K562 (cell line): Measurements from ENCODE around the gene GLI1. TPM values are rescaled to one million over a fixed set of nuclear protein-coding genes. Genes with fewer than 3 reads are reported as not detected.

Source experiments
- ATAC-seq: fragments of 200-7000 bp; cut with Tn5 transposase; 3 replicates; pipeline ENCODE4 v1.9.1; 2020; ENCODE audit warnings: moderate library complexity
- BruUV-seq: library from RNA; stranded (reverse); fragments of 400-500 nt; replicated peaks from 2 replicates; lab custom pipeline; 2021; lab: Mats Ljungman, UMichigan
- CTCF ChIA-PET: fragments of 300-600 bp; formaldehyde crosslinking; extraction: SDS; loops from one replicate; lab custom pipeline; 2021; ENCODE audit warnings: low intra/inter-chr PET ratio; lab: Yijun Ruan, JAX
- POLR2A ChIA-PET: fragments of 300-600, 350-650 bp; sonication (Branson Sonifier 250); formaldehyde crosslinking; extraction: SDS; loops from one replicate; lab custom pipeline; 2021; ENCODE audit warnings: antibody characterized with exemption, inconsistent platforms; lab: Yijun Ruan, JAX
- DNase-seq, 4 experiments: peaks; one replicate each; pipeline versions ENCODE4 v3.0.0 to v3.0.0-alpha.2; 2011 to 2018; ENCODE audit warnings: low spot score in 3 of 4, mixed read lengths in 3 of 4; ENCODE audit errors: extremely low read depth in 1 of 4
- FAIRE-seq: peaks from 2 replicates; lab custom pipeline; 2011; peaks lifted over from hg19 to GRCh38; lab: Jason Lieb, UNC
- H2AFZ ChIP-seq: 2 replicates; pipeline ENCODE4 v1.6.0; 2011; ENCODE audit warnings: low read depth, low read length, control low read depth, inconsistent platforms
- H3K27ac ChIP-seq: fragments of 200-600 bp; 3 replicates; pipeline ENCODE4 v1.8.0; 2011; ENCODE audit warnings: low read depth, mild to moderate bottlenecking, control low read depth, inconsistent platforms, low read length, moderate library complexity, mixed read lengths; ENCODE audit errors: extremely low read depth
- H3K27me3 ChIP-seq, 2 experiments: fragments of 300-600 bp in 1 of 2; 2 replicates in 1 of 2; 3 replicates in 1 of 2; pipeline versions ENCODE4 v1.6.0 to v1.8.0; 2011; ENCODE audit warnings: inconsistent platforms in 2 of 2, low read length in 2 of 2, mild to moderate bottlenecking in 1 of 2, mixed read lengths in 1 of 2, moderate library complexity in 1 of 2; ENCODE audit not compliant: control insufficient read depth in 2 of 2, insufficient read depth in 2 of 2
- H3K36me3 ChIP-seq: fragments of 300-600 bp; 3 replicates; pipeline ENCODE4 v1.8.0; 2011; ENCODE audit warnings: mild to moderate bottlenecking, low read length, inconsistent platforms; ENCODE audit not compliant: control insufficient read depth, insufficient read depth
- H3K4me1 ChIP-seq, 2 experiments: fragments of 200-600 bp in 1 of 2; replicated peaks in 1 of 2; 2 replicates in 1 of 2; 3 replicates in 1 of 2; pipeline versions ENCODE4 v1.5.1 to v1.8.0; 2011; ENCODE audit warnings: inconsistent platforms in 2 of 2, low read length in 2 of 2, mild to moderate bottlenecking in 1 of 2, mixed read lengths in 1 of 2, moderate library complexity in 1 of 2; ENCODE audit not compliant: control insufficient read depth in 2 of 2, insufficient read depth in 2 of 2
- H3K4me2 ChIP-seq: 2 replicates; pipeline ENCODE4 v1.6.1; 2011; ENCODE audit warnings: low read length, control low read depth, inconsistent platforms, mixed read lengths; ENCODE audit not compliant: insufficient read depth
- H3K4me3 ChIP-seq: fragments of 200-600 bp; sonication (generic), shearing (Covaris generic); 2 replicates; pipeline ENCODE4 v1.5.1; 2016; ENCODE audit warnings: control low read depth, inconsistent platforms
- H3K79me2 ChIP-seq: fragments of 200-600 bp; 3 replicates; pipeline ENCODE4 v1.8.0; 2011; ENCODE audit warnings: low read length, inconsistent platforms; ENCODE audit not compliant: control insufficient read depth, insufficient read depth
- H3K9ac ChIP-seq, 2 experiments: 2 replicates each; pipeline versions ENCODE4 v1.6.0 to v1.6.1; 2011; ENCODE audit warnings: low read depth in 2 of 2, low read length in 2 of 2, control low read depth in 1 of 2, inconsistent platforms in 1 of 2, mild to moderate bottlenecking in 1 of 2, mixed read lengths in 1 of 2; ENCODE audit not compliant: insufficient read depth in 1 of 2
- H3K9me1 ChIP-seq: one replicate; pipeline ENCODE4 v1.6.0; 2011; ENCODE audit warnings: inconsistent platforms, mild to moderate bottlenecking, low read length, moderate library complexity; ENCODE audit not compliant: control insufficient read depth, insufficient read depth
- H3K9me3 ChIP-seq: replicated peaks from 2 replicates; pipeline ENCODE4 v1.5.1; 2011; ENCODE audit warnings: low read depth, low read length, inconsistent platforms; ENCODE audit not compliant: control insufficient read depth, insufficient read depth
- H4K20me1 ChIP-seq: replicated peaks from 2 replicates; pipeline ENCODE4 v1.6.1; 2011; ENCODE audit warnings: low read length, inconsistent platforms, mixed read lengths; ENCODE audit not compliant: control insufficient read depth, insufficient read depth
- ATF7 ChIP-seq: fragments of 450-650 bp; IDR thresholded peaks from 2 replicates; pipeline ENCODE4 v1.7.1; 2014; ENCODE audit warnings: mild to moderate bottlenecking, moderate library complexity
- CREBBP ChIP-seq: IDR thresholded peaks from one replicate; pipeline ENCODE4 v1.6.1; 2012; ENCODE audit warnings: low read depth, mild to moderate bottlenecking, control low read depth, inconsistent platforms, low read length
- GTF3C2 ChIP-seq: IDR thresholded peaks from 3 replicates; pipeline ENCODE4 v1.6.1; 2011; ENCODE audit warnings: borderline replicate concordance, mild to moderate bottlenecking, moderate library complexity; ENCODE audit not compliant: insufficient read length; ENCODE audit errors: extremely low read depth
- HNRNPH1 ChIP-seq: fragments of 200-400 bp; formaldehyde crosslinking; optimal IDR thresholded peaks from 2 replicates; pipeline ENCODE3; 2017; ENCODE audit warnings: low read depth, mild to moderate bottlenecking, low read length, moderate library complexity
- MXI1 ChIP-seq: IDR thresholded peaks from 2 replicates; pipeline ENCODE4 v1.6.1; 2011; ENCODE audit warnings: low read depth, mild to moderate bottlenecking, improper control_type of control experiment, low read length
- PTRF ChIP-seq: fragments of 450-650 bp; IDR thresholded peaks from 2 replicates; pipeline ENCODE4 v1.6.1; 2016; ENCODE audit warnings: mild to moderate bottlenecking, missing genetic modification characterization, missing compliant biosample characterization
- RUNX1 ChIP-seq: sonication (generic); IDR thresholded peaks from 2 replicates; pipeline ENCODE4 v1.6.1; 2016; ENCODE audit warnings: antibody characterized with exemption, low read depth
- ZBTB9 ChIP-seq: fragments of 450-650 bp; formaldehyde crosslinking; IDR thresholded peaks from 2 replicates; pipeline ENCODE4 v1.4.0; 2020; ENCODE audit warnings: mild to moderate bottlenecking, moderate library complexity
- ZC3H8 ChIP-seq: fragments of 450-650 bp; IDR thresholded peaks from 2 replicates; pipeline ENCODE4 v1.6.1; 2017
- ZFP1 ChIP-seq: fragments of 450-650 bp; formaldehyde crosslinking; IDR thresholded peaks from 2 replicates; pipeline ENCODE4 v1.4.0; 2020; ENCODE audit warnings: mild to moderate bottlenecking, mixed read lengths
- WGBS: fragments of 100-300 bp; shearing (Covaris generic); methylation state at CpG from one replicate; pipeline ENCODE4 v1.1.6; 2016; ENCODE audit warnings: low coverage, mixed read lengths; ENCODE audit not compliant: insufficient coverage; ENCODE audit errors: missing lambda C conversion rate; 5-methylcytosine and 5-hydroxymethylcytosine counted together
- in situ Hi-C: fragments of 300-500 bp; cut with MboI; formaldehyde crosslinking; loops from 4 replicates; pipeline ENCODE4 v1.15.0; 2018; ENCODE audit warnings: inconsistent platforms, mixed read lengths
- intact Hi-C: fragments of 100-400 bp; cut with micrococcal nuclease; formaldehyde crosslinking; loops from 2 replicates; pipeline ENCODE4 v1.14.2; 2022
- polyA plus RNA-seq, 8 experiments: library from polyadenylated mRNA; depleted of rRNA in 4 of 8; stranded (reverse) in 5 of 8; unstranded in 3 of 8; fragments of >200 nt; fragmentation: Nextera tagmentation in 2 of 8; fragmentation: Illumina TruSeq in 1 of 8; extraction: Ambion mirVana in 2 of 8; extraction: Trizol in 1 of 8; gene quantifications; 2 replicates each; pipeline versions ENCODE4 v1.2.1 to v1.2.3, GENCODE V29; 2011 to 2014; ENCODE audit warnings: inconsistent platforms in 1 of 8, missing spikeins in 1 of 8
- total RNA-seq, 7 experiments: library from RNA; depleted of rRNA in 6 of 7; stranded (reverse); fragments of >200 nt in 6 of 7; fragmentation: Illumina TruSeq in 2 of 7; extraction: Trizol in 2 of 7; gene quantifications; 2 replicates each; pipeline versions ENCODE4 v1.2.1 to v1.2.3, GENCODE V29; 2011 to 2021; ENCODE audit warnings: low replicate concordance in 1 of 7

Gene GLI1
- total and polyA plus RNA-seq, 9 of the 15 experiments (the other 6 are each of a cell fraction or from before 2014, with no cell fraction given): 0.24 to 3.7 (median 0.61) TPM

GRCh38 chr12:57449375-57449774, 10.2 kb upstream of the GLI1 start:
- no peak overlapping the region for H3K27ac ChIP-seq
- ATAC-seq: no peak
- no peak overlapping the region for H2AFZ ChIP-seq
- no peaks in the 10 kb centered on the region for H3K9me1 ChIP-seq
- no peaks in the 10 kb centered on the region for H3K27me3 ChIP-seq
- H4K20me1 ChIP-seq: no peaks in the 10 kb centered on the region
- H3K36me3 ChIP-seq: no peaks in the 10 kb centered on the region
- in situ Hi-C loops (no loop called here), intact Hi-C loops (no loop called here)
- no peak for TF ChIP-seq ZBTB9
- TF ChIP-seq ZFP1 (CRISPR knock-in tag): no peak
- no peak for TF ChIP-seq GTF3C2
- no peak for TF ChIP-seq HNRNPH1
- TF ChIP-seq ATF7: no peak
- no peak for TF ChIP-seq CREBBP
- no peak for TF ChIP-seq RUNX1
- no peak for TF ChIP-seq PTRF
- no peak for TF ChIP-seq MXI1
- TF ChIP-seq ZC3H8: no peak
- BruUV-seq: no TSS peak
- H3K9me3 ChIP-seq: no peaks in the 10 kb centered on the region
- ChIA-PET POLR2A (interaction anchor here (0.9 kb wide), 1 partner anchor 11 kb away, joined by 4 read pairs; no protein-coding TSS in a partner anchor), CTCF (no interaction called here)
- H3K4me1 ChIP-seq: peaks cover 10 to 19% of the 10 kb centered on the region in 2 experiments
- WGBS: 83% methylated on average over 7 of the region's 7 CpGs
- no peak for FAIRE-seq
- no peak overlapping the region for H3K4me2 ChIP-seq
- no peak overlapping the region for H3K4me3 ChIP-seq
- DNase-seq: no peak
- no peaks in the 10 kb centered on the region for H3K79me2 ChIP-seq
- no peak overlapping the region; a peak in 1 of 4 replicates for H3K9ac ChIP-seq
